ENCODE data around the gene CXorf66.
"Not testable (repeated sequence)": the region's sequence is repeated elsewhere in the genome, so short reads cannot be mapped to it uniquely, and the experiment has no call there.

CXorf66 gene

DNA sequence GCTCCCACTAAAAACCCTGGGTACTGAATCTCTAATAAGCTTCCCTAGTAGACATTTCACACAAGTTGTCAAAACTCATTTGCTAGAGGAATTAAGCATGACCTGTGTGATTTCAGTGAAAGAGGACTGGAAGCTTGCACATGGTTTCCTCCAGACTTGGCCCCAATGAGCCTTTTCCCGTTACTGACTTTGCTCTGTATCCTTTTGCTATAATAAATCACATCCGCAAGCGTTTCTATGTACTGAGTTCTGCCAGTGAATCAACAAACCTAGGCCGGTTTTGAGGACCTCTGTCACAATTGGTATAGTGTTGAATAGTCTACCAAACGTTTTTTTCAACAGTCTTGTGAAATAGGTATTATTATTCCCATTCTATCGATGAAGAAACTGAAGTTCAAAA, 40.6 kb downstream of the CXorf66 start:
- no peak for DNase-seq

- no peak for DNase-seq
These were observed 41.1 kb downstream of the CXorf66 start for GRCh38 chrX:139924069-139924695.

- DNase-seq, result not testable (repeated sequence)
These were observed 44.2 kb downstream of the CXorf66 start for GRCh38 chrX:139921142-139921541.

- DNase-seq, result no peak
These were observed 45.0 kb downstream of the CXorf66 start for GRCh38 chrX:139920316-139920715.

- DNase-seq, result no peak
These were observed 50.9 kb downstream of the CXorf66 start for GRCh38 chrX:139914421-139914820.

GRCh38 chrX:139909712-139910111, 55.6 kb downstream of the CXorf66 start:
- DNase-seq, result no peak

GRCh38 chrX:139907078-139907477, 58.2 kb downstream of the CXorf66 start:
- DNase-seq, result no peak

DNA sequence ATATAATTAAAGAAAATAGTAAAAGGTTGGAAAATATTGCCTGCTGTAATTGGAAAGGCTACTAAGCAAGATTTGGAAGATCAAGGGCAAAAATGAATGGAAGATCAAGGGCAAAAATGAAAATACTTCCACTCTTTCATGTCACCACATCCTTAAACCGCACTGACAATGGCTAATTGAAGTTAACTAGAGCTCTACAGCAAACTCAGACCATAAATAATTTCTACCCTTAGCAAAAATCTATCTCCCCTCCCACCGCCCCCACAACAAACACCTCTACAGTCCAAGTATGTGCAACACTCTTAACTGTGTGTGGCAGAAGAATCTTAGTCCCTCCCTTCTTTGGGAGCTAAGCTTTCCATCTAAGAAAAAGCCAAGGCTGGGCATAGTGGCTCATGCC, 59.6 kb downstream of the CXorf66 start:
- no peak for DNase-seq

Measured in activated naive CD4-positive, alpha-beta T cell (primary cell).